GM23338 (cell line): Measurements from ENCODE around the gene COL15A1. TPM values are rescaled to one million over a fixed set of nuclear protein-coding genes. Genes with fewer than 3 reads are reported as not detected.

ENCODE experiments used
- ATAC-seq: fragments of 200-7000 bp; cut with Tn5 transposase; 3 replicates; pipeline ENCODE4 v1.9.1; 2020
- DNase-seq: peaks from one replicate; pipeline ENCODE4 v3.0.0-alpha.2; 2015; ENCODE audit warnings: low spot score
- H2AFZ ChIP-seq: fragments of 200-600 bp; sonication (generic); 2 replicates; pipeline ENCODE4 v1.8.0; 2016; ENCODE audit warnings: antibody characterized with exemption, mild to moderate bottlenecking, moderate library complexity
- H3F3A ChIP-seq: fragments of 200-600 bp; sonication (generic); replicated peaks from 2 replicates; pipeline ENCODE4 v1.8.0; 2017; ENCODE audit warnings: antibody characterized with exemption, mixed run types, low read depth
- H3K27ac ChIP-seq: fragments of 200-600 bp; sonication (generic); 2 replicates; pipeline ENCODE4 v1.6.1; 2016; ENCODE audit warnings: low read depth
- H3K27me3 ChIP-seq: fragments of 200-600 bp; sonication (generic); 2 replicates; pipeline ENCODE4 v1.8.0; 2016; ENCODE audit warnings: mild to moderate bottlenecking, mixed run types, moderate library complexity; ENCODE audit not compliant: insufficient read depth
- H3K36me3 ChIP-seq: fragments of 200-600 bp; sonication (generic); 2 replicates; pipeline ENCODE4 v1.8.0; 2016; ENCODE audit warnings: mild to moderate bottlenecking; ENCODE audit not compliant: insufficient read depth
- H3K4me1 ChIP-seq: fragments of 200-600 bp; sonication (generic); 2 replicates; pipeline ENCODE4 v1.8.0; 2016; ENCODE audit warnings: mild to moderate bottlenecking, moderate library complexity; ENCODE audit not compliant: insufficient read depth
- H3K4me2 ChIP-seq: fragments of 200-600 bp; sonication (generic); 2 replicates; pipeline ENCODE4 v1.7.1; 2017; ENCODE audit warnings: mixed run types
- H3K4me3 ChIP-seq: fragments of 200-600 bp; sonication (generic); 2 replicates; pipeline ENCODE4 v1.6.1; 2016; ENCODE audit warnings: mixed run types
- H3K79me2 ChIP-seq: fragments of 200-600 bp; sonication (generic); replicated peaks from 2 replicates; pipeline ENCODE4 v1.8.0; 2017; ENCODE audit warnings: mild to moderate bottlenecking; ENCODE audit not compliant: insufficient read depth
- H3K9me2 ChIP-seq: fragments of 200-600 bp; sonication (generic); 2 replicates; pipeline ENCODE4 v1.8.0; 2017; ENCODE audit not compliant: insufficient read depth
- H4K20me1 ChIP-seq: fragments of 200-600 bp; sonication (generic); replicated peaks from 2 replicates; pipeline ENCODE4 v1.8.0; 2017; ENCODE audit warnings: mild to moderate bottlenecking; ENCODE audit not compliant: insufficient read depth
- H3K27ac Mint-ChIP-seq: 2 replicates; pipeline ENCODE4 v1.8.0; 2020; ENCODE audit warnings: inconsistent platforms, mild to moderate bottlenecking, moderate library complexity, mixed read lengths
- H3K27me3 Mint-ChIP-seq: 3 replicates; pipeline ENCODE4 v1.8.0; 2022; ENCODE audit warnings: low read depth, mild to moderate bottlenecking, moderate library complexity, mixed read lengths, inconsistent platforms; ENCODE audit not compliant: insufficient read depth, poor library complexity
- H3K36me3 Mint-ChIP-seq: 3 replicates; pipeline ENCODE4 v1.8.0; 2021; ENCODE audit warnings: low read depth, mild to moderate bottlenecking, inconsistent platforms, moderate library complexity, mixed read lengths
- H3K4me1 Mint-ChIP-seq: 3 replicates; pipeline ENCODE4 v1.8.0; 2020; ENCODE audit warnings: mild to moderate bottlenecking, inconsistent platforms, mixed read lengths
- H3K4me3 Mint-ChIP-seq: 3 replicates; pipeline ENCODE4 v1.8.0; 2021; ENCODE audit warnings: moderate library complexity, mild to moderate bottlenecking, inconsistent platforms, mixed read lengths
- H3K9me3 Mint-ChIP-seq: 3 replicates; pipeline ENCODE4 v1.8.0; 2020; ENCODE audit warnings: moderate library complexity, mild to moderate bottlenecking, inconsistent platforms, mixed read lengths
- CREB1 ChIP-seq: fragments of 250-450 bp; sonication (Bioruptor Pico); IDR thresholded peaks from 2 replicates; pipeline ENCODE4 v1.5.0; 2020; ENCODE audit warnings: low read depth, mild to moderate bottlenecking, moderate library complexity
- ETS1 ChIP-seq: IDR thresholded peaks from 2 replicates; pipeline ENCODE4 v1.6.1; 2016; ENCODE audit warnings: antibody characterized with exemption
- EZH2 ChIP-seq: fragments of 200-600 bp; sonication (generic); IDR thresholded peaks from one replicate; pipeline ENCODE4 v1.8.0; 2017; ENCODE audit warnings: antibody characterized with exemption, mild to moderate bottlenecking, low read depth; ENCODE audit not compliant: unreplicated experiment
- EZH2phosphoT487 ChIP-seq: fragments of 200-600 bp; sonication (generic); IDR thresholded peaks from one replicate; pipeline ENCODE4 v1.8.1; 2018; ENCODE audit warnings: antibody characterized with exemption; ENCODE audit not compliant: unreplicated experiment
- JUNB ChIP-seq: IDR thresholded peaks from one replicate; pipeline ENCODE4 v1.6.1; 2016; ENCODE audit warnings: antibody characterized with exemption; ENCODE audit not compliant: unreplicated experiment
- NANOG ChIP-seq: IDR thresholded peaks from 2 replicates; pipeline ENCODE4 v1.6.1; 2016; ENCODE audit warnings: antibody characterized with exemption, borderline replicate concordance
- POLR2AphosphoS5 ChIP-seq: IDR thresholded peaks from 2 replicates; pipeline ENCODE4 v1.6.1; 2016; ENCODE audit warnings: antibody characterized with exemption, low read depth
- ZNF462 ChIP-seq: fragments of 250-450 bp; sonication (Bioruptor Pico); IDR thresholded peaks from 2 replicates; pipeline ENCODE4 v1.5.0; 2020; ENCODE audit warnings: mild to moderate bottlenecking, moderate library complexity
- polyA plus RNA-seq: library from polyadenylated mRNA; unstranded; fragments of >200 nt; fragmentation: Nextera tagmentation; extraction: Ambion mirVana; gene quantifications from 2 replicates; pipeline ENCODE4 v1.2.1, GENCODE V29; 2016
- total RNA-seq: library from RNA; depleted of rRNA; stranded (reverse); fragments of >200 nt; shearing (Covaris generic); gene quantifications from 2 replicates; pipeline ENCODE4 v1.2.3, GENCODE V29; 2014
- TF ChIP-seq, protein P1 (sequence below), 2 experiments: fragments of 200-600 bp in 1 of 2; sonication (generic) in 1 of 2; conservative IDR thresholded peaks; 2 replicates each; pipeline versions ENCODE4 v1.5.1 to v1.6.1; 2016 to 2017; ENCODE audit warnings: antibody characterized with exemption in 2 of 2, low read depth in 2 of 2, mild to moderate bottlenecking in 2 of 2, moderate library complexity in 1 of 2

The COL15A1 gene
- total and polyA plus RNA-seq, 2 experiments from 2014 or later, result 0.17 to 0.18 TPM

GRCh38 chr9:98997604-98998003 lies 53.9 kb downstream of the COL15A1 start:
- Histone ChIP-seq H2AFZ (no peak overlapping the region), H3K79me2 (no peaks in the 10 kb centered on the region), H3K4me1 (no peaks in the 10 kb centered on the region; the same call in 1 of the 2 replicates), H3F3A (no peaks in the 10 kb centered on the region), H4K20me1 (no peaks in the 10 kb centered on the region), H3K36me3 (no peaks in the 10 kb centered on the region), H3K27ac (no peak overlapping the region), H3K9me2 (peaks cover 4% of the 10 kb centered on the region; the same call in 1 of the 2 replicates), H3K4me2 (no peak overlapping the region), H3K4me3 (no peak overlapping the region), H3K27me3 (no peaks in the 10 kb centered on the region)
- DNase-seq, result no peak
- Mint-ChIP-seq H3K9me3 (peaks cover 18% of the 10 kb centered on the region), H3K27me3 (peaks cover 6% of the 10 kb centered on the region), H3K4me3 (no peak overlapping the region), H3K36me3 (peaks cover 9% of the 10 kb centered on the region), H3K4me1 (peaks cover 24% of the 10 kb centered on the region), H3K27ac (no peak overlapping the region)
- TF ChIP-seq ETS1 (no peak), JUNB (no peak), CREB1 (CRISPR knock-in tag) (no peak), EZH2 (no peak), EZH2phosphoT487 (no peak), NANOG (no peak), ZNF462 (no peak), POLR2AphosphoS5 (no peak)
- TF ChIP-seq, protein P1, sequence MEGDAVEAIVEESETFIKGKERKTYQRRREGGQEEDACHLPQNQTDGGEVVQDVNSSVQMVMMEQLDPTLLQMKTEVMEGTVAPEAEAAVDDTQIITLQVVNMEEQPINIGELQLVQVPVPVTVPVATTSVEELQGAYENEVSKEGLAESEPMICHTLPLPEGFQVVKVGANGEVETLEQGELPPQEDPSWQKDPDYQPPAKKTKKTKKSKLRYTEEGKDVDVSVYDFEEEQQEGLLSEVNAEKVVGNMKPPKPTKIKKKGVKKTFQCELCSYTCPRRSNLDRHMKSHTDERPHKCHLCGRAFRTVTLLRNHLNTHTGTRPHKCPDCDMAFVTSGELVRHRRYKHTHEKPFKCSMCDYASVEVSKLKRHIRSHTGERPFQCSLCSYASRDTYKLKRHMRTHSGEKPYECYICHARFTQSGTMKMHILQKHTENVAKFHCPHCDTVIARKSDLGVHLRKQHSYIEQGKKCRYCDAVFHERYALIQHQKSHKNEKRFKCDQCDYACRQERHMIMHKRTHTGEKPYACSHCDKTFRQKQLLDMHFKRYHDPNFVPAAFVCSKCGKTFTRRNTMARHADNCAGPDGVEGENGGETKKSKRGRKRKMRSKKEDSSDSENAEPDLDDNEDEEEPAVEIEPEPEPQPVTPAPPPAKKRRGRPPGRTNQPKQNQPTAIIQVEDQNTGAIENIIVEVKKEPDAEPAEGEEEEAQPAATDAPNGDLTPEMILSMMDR (conservative IDR thresholded peaks at IDR 0.05; ENCODE audit: low read depth in 2 of 2), result no peak
- no peak for ATAC-seq
